H1 (cell line): ENCODE results near the gene PDE8A. TPM values are rescaled to one million over a fixed set of nuclear protein-coding genes. Genes with fewer than 3 reads are reported as not detected.

Source experiments
- CTCF ChIA-PET: fragments of 300-600 bp; sonication (Branson Sonifier 250); formaldehyde crosslinking; loops from one replicate; lab custom pipeline; 2021; ENCODE audit not compliant: partially characterized antibody; lab: Charles Lee
- POLR2A ChIA-PET: fragments of 300-600 bp; sonication (Branson Sonifier 250); formaldehyde crosslinking; loops from one replicate; lab custom pipeline; 2021; ENCODE audit warnings: inconsistent platforms; ENCODE audit not compliant: partially characterized antibody; lab: Charles Lee
- DNase-seq, 2 experiments: peaks; one replicate each; pipeline versions ENCODE4 v3.0.0 to v3.0.0-alpha.2; 2010 to 2022; ENCODE audit warnings: low spot score in 2 of 2, low read depth in 1 of 2, mixed read lengths in 1 of 2
- FAIRE-seq: peaks from 2 replicates; lab custom pipeline; 2011; peaks lifted over from hg19 to GRCh38; lab: Jason Lieb, UNC
- H2AFZ ChIP-seq: 2 replicates; pipeline ENCODE4 v1.8.1; 2012; ENCODE audit warnings: low read length, inconsistent platforms
- H2AK5ac ChIP-seq: 2 replicates; pipeline ENCODE4 v1.6.1; 2013; ENCODE audit warnings: low read depth, low read length
- H2BK120ac ChIP-seq: replicated peaks from 2 replicates; pipeline ENCODE3; 2013; ENCODE audit warnings: low read depth, low read length, inconsistent platforms
- H2BK12ac ChIP-seq: 2 replicates; pipeline ENCODE4 v1.6.1; 2013; ENCODE audit warnings: low read depth, low read length
- H2BK15ac ChIP-seq: 2 replicates; pipeline ENCODE4 v1.6.1; 2013; ENCODE audit warnings: low read length
- H2BK20ac ChIP-seq: 2 replicates; pipeline ENCODE4 v1.6.1; 2013; ENCODE audit warnings: low read length
- H2BK5ac ChIP-seq: 2 replicates; pipeline ENCODE4 v1.6.1; 2013; ENCODE audit warnings: low read depth, low read length
- H3K14ac ChIP-seq: 2 replicates; pipeline ENCODE4 v1.6.1; 2013; ENCODE audit warnings: inconsistent platforms; ENCODE audit not compliant: insufficient read length
- H3K18ac ChIP-seq: 2 replicates; pipeline ENCODE4 v1.6.1; 2013; ENCODE audit warnings: low read length; ENCODE audit errors: extremely low read depth
- H3K23ac ChIP-seq: 2 replicates; pipeline ENCODE4 v1.6.1; 2013; ENCODE audit warnings: inconsistent platforms; ENCODE audit not compliant: insufficient read length
- H3K23me2 ChIP-seq: 2 replicates; pipeline ENCODE4 v1.6.1; 2013; ENCODE audit warnings: low read depth, low read length
- H3K27ac ChIP-seq: 2 replicates; pipeline ENCODE4 v1.6.1; 2011; ENCODE audit warnings: low read depth, low read length, inconsistent platforms
- H3K27me3 ChIP-seq, 4 experiments: replicated peaks in 1 of 4; 1 replicate in 1 of 4; 2 replicates in 3 of 4; pipeline versions ENCODE4 v1.6.1 to v1.8.1; 2011 to 2013; ENCODE audit warnings: low read length in 3 of 4, mild to moderate bottlenecking in 3 of 4, inconsistent platforms in 2 of 4, mixed read lengths in 2 of 4, moderate library complexity in 1 of 4; ENCODE audit not compliant: control insufficient read depth in 3 of 4, insufficient read depth in 3 of 4; ENCODE audit errors: extremely low read depth in 1 of 4
- H3K36me3 ChIP-seq, 4 experiments: 2 replicates each; pipeline versions ENCODE4 v1.6.1 to v1.8.1; 2011 to 2013; ENCODE audit warnings: mild to moderate bottlenecking in 4 of 4, low read length in 3 of 4, moderate library complexity in 2 of 4, control low read depth in 1 of 4, inconsistent platforms in 1 of 4; ENCODE audit not compliant: insufficient read depth in 4 of 4, control insufficient read depth in 2 of 4
- H3K4ac ChIP-seq: replicated peaks from 2 replicates; pipeline ENCODE3; 2013; ENCODE audit warnings: low read length, low read depth, mixed read lengths, inconsistent platforms; ENCODE audit not compliant: insufficient read length
- H3K4me1 ChIP-seq, 4 experiments: replicated peaks in 1 of 4; 1 replicate in 1 of 4; 2 replicates in 3 of 4; pipeline versions ENCODE4 v1.6.1 to v1.8.1; 2011 to 2013; ENCODE audit warnings: low read length in 3 of 4, inconsistent platforms in 2 of 4, mixed read lengths in 1 of 4; ENCODE audit not compliant: insufficient read depth in 4 of 4, control insufficient read depth in 3 of 4
- H3K4me2 ChIP-seq, 2 experiments: 2 replicates each; pipeline versions ENCODE4 v1.6.1 to v1.8.1; 2011 to 2013; ENCODE audit warnings: low read depth in 2 of 2, low read length in 2 of 2, control low read depth in 1 of 2, inconsistent platforms in 1 of 2, mild to moderate bottlenecking in 1 of 2; ENCODE audit not compliant: insufficient read depth in 1 of 2
- H3K4me3 ChIP-seq, 4 experiments: fragments of 200-600, 300-600 bp in 1 of 4; sonication (generic), shearing (Covaris generic), sonication (Bioruptor Twin) in 1 of 4; 2 replicates each; pipeline versions ENCODE4 v1.5.1 to v1.8.1; 2011 to 2016; ENCODE audit warnings: low read length in 4 of 4, low read depth in 3 of 4, control low read depth in 2 of 4, inconsistent platforms in 2 of 4, mild to moderate bottlenecking in 2 of 4, mixed read lengths in 1 of 4, moderate library complexity in 1 of 4; ENCODE audit not compliant: insufficient read depth in 2 of 4; ENCODE audit errors: extremely low read depth in 1 of 4
- H3K56ac ChIP-seq: replicated peaks from 2 replicates; pipeline ENCODE3; 2013; ENCODE audit warnings: low read depth, mild to moderate bottlenecking, mixed read lengths, low read length, inconsistent platforms; ENCODE audit not compliant: insufficient read length
- H3K79me1 ChIP-seq: 2 replicates; pipeline ENCODE4 v1.6.1; 2013; ENCODE audit warnings: low read depth, low read length, control low read depth
- H3K79me2 ChIP-seq, 2 experiments: 2 replicates each; pipeline versions ENCODE4 v1.6.1 to v1.8.1; 2012 to 2013; ENCODE audit warnings: low read length in 2 of 2, mild to moderate bottlenecking in 2 of 2, inconsistent platforms in 1 of 2; ENCODE audit not compliant: insufficient read depth in 2 of 2, control insufficient read depth in 1 of 2
- H3K9ac ChIP-seq, 4 experiments: replicated peaks in 1 of 4; 1 replicate in 1 of 4; 2 replicates in 3 of 4; pipeline versions ENCODE4 v1.6.1 to v1.8.1; 2011 to 2013; ENCODE audit warnings: low read depth in 3 of 4, low read length in 3 of 4, control low read depth in 2 of 4, mild to moderate bottlenecking in 2 of 4, moderate library complexity in 2 of 4, inconsistent platforms in 1 of 4; ENCODE audit errors: extremely low read depth in 1 of 4
- H3K9me3 ChIP-seq, 2 experiments: 2 replicates each; pipeline versions ENCODE4 v1.6.1 to v1.8.1; 2012 to 2013; ENCODE audit warnings: mild to moderate bottlenecking in 2 of 2, moderate library complexity in 2 of 2, control low read depth in 1 of 2, inconsistent platforms in 1 of 2, low read depth in 1 of 2, low read length in 1 of 2, mixed read lengths in 1 of 2; ENCODE audit not compliant: insufficient read depth in 2 of 2
- H4K20me1 ChIP-seq, 2 experiments: replicated peaks in 1 of 2; 2 replicates each; pipeline versions ENCODE3 to v1.8.1; 2011 to 2013; ENCODE audit warnings: inconsistent platforms in 2 of 2, low read length in 2 of 2, mild to moderate bottlenecking in 1 of 2; ENCODE audit not compliant: insufficient read depth in 2 of 2, control insufficient read depth in 1 of 2
- H4K5ac ChIP-seq: 2 replicates; pipeline ENCODE4 v1.6.1; 2013; ENCODE audit warnings: low read length, low read depth, mixed read lengths, inconsistent platforms; ENCODE audit not compliant: insufficient read length
- H4K8ac ChIP-seq: 2 replicates; pipeline ENCODE4 v1.8.0; 2013; ENCODE audit warnings: mild to moderate bottlenecking, moderate library complexity, low read length, inconsistent platforms; ENCODE audit not compliant: insufficient read depth; ENCODE audit errors: extremely low read depth
- H4K91ac ChIP-seq: replicated peaks from 2 replicates; pipeline ENCODE3; 2013; ENCODE audit warnings: low read length, mixed read lengths, inconsistent platforms; ENCODE audit not compliant: insufficient read length
- BCL11A ChIP-seq, 2 experiments: IDR thresholded peaks; one replicate each; pipeline ENCODE4 v1.6.1; 2011; ENCODE audit warnings: low read depth in 2 of 2, low read length in 2 of 2, mild to moderate bottlenecking in 2 of 2
- BRCA1 ChIP-seq: IDR thresholded peaks from 2 replicates; pipeline ENCODE4 v1.6.1; 2012; ENCODE audit warnings: low read depth, low read length, improper control_type of control experiment
- EGR1 ChIP-seq: IDR thresholded peaks from 2 replicates; pipeline ENCODE4 v1.6.1; 2011; ENCODE audit warnings: low read depth, low read length, borderline replicate concordance
- RAD21 ChIP-seq, 2 experiments: IDR thresholded peaks in 1 of 2; conservative IDR thresholded peaks in 1 of 2; 2 replicates each; pipeline ENCODE4 v1.6.1; 2011; ENCODE audit warnings: low read depth in 2 of 2, low read length in 2 of 2, improper control_type of control experiment in 1 of 2, inconsistent platforms in 1 of 2, mild to moderate bottlenecking in 1 of 2, moderate library complexity in 1 of 2
- SUZ12 ChIP-seq: fragments of 200-600 bp; sonication (generic); IDR thresholded peaks from 2 replicates; pipeline ENCODE4 v1.6.1; 2012; ENCODE audit warnings: mild to moderate bottlenecking, inconsistent platforms, low read length, moderate library complexity, mixed read lengths
- WGBS, 2 experiments: shearing (Covaris generic) in 1 of 2; methylation state at CpG; one replicate each; pipeline versions ENCODE4 v1.1.6 to v1.1.7; 2013 to 2015; ENCODE audit warnings: low lambda C conversion rate in 2 of 2, mixed read lengths in 2 of 2, inconsistent platforms in 1 of 2, low coverage in 1 of 2, missing lambda C conversion rate in 1 of 2; ENCODE audit not compliant: insufficient replicate concordance in 2 of 2, insufficient coverage in 1 of 2, insufficient read length in 1 of 2; ENCODE audit errors: extremely low coverage in 1 of 2, missing lambda C conversion rate in 1 of 2; 5-methylcytosine and 5-hydroxymethylcytosine counted together
- polyA plus RNA-seq, 7 experiments: library from polyadenylated mRNA; depleted of rRNA in 3 of 7; stranded (reverse) in 5 of 7; unstranded in 2 of 7; fragments of >200 nt in 5 of 7; fragments of 200-250 nt in 2 of 7; gene quantifications; 1 replicate in 5 of 7; 2 replicates in 1 of 7; 4 replicates in 1 of 7; pipeline versions ENCODE4 v1.2.1 to v1.2.3, GENCODE V29; 2011 to 2013; ENCODE audit warnings: missing spikeins in 2 of 7, mixed read lengths in 2 of 7
- total RNA-seq: library from RNA; stranded (reverse); fragmentation: NEBNext Ultra II Directional; extraction: Animal tissue kit (Norgen Biotek cat#: 25700); gene quantifications from 2 replicates; pipeline ENCODE4 v1.2.1, GENCODE V29; 2021
- TF ChIP-seq, protein P1 (sequence below): IDR thresholded peaks from 2 replicates; pipeline ENCODE4 v1.6.1; 2012; ENCODE audit warnings: low read length, inconsistent platforms

The PDE8A gene
- total and polyA plus RNA-seq, 2 of the 8 experiments (the other 6 are each of a cell fraction or from before 2014, with no cell fraction given) = 6.9 to 7.8 TPM

DNA sequence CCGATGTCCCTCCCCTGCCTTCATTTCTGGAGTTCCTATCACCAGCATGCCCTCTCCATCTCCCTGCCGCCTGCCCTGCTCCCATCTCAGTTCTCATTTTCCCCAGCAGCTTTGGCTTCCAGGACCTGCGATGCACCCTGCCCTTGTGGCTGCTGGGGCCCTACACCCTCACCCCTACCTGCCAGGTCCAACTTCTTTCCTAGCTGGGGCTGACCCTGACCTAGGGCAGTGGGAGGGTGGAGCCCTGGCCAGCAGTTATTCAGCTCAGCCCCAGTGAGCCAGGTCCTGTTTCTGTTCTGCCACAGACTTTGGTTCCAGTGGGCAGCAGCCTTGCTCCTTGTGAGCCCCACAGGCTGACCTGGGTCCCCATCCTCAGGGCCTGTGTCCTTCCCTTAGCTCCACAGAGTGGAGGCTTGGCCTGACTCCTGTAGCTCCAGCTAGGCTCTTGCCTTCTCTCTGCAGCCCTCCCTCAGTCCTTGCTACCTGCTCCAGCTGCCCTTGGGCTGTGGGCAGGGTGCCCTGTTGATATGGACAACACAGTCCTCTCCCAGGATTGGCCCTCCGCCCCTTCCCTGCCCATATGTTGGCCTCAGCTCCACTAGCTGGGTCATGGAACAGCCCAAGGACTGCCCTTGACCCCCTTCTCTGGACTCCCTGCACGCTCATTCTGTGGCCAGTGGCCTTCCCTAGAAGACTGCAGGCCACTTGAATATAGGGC lies 34.7 kb upstream of the PDE8A start:
- Histone ChIP-seq H2BK15ac (no peak overlapping the region), H2AFZ (no peak overlapping the region), H3K9me3 (no peaks in the 10 kb centered on the region), H3K23ac (no peak overlapping the region), H3K9ac (no peak overlapping the region), H4K8ac (no peak overlapping the region), H3K79me2 (no peaks in the 10 kb centered on the region), H3K14ac (no peak overlapping the region), H3K23me2 (0 out of 2 replicates have a peak, but pooled peaks cover 2% of the 10 kb centered on the region), H4K5ac (no peak overlapping the region), H3K4ac (no peak overlapping the region), H3K27ac (no peak overlapping the region), H3K36me3 (no peaks in the 10 kb centered on the region), H4K91ac (no peak overlapping the region), H2BK5ac (no peak overlapping the region), H3K56ac (no peak overlapping the region), H2BK120ac (no peak overlapping the region), H3K27me3 (no peaks in the 10 kb centered on the region), H3K79me1 (no peaks in the 10 kb centered on the region), H3K18ac (no peak overlapping the region), H4K20me1 (no peaks in the 10 kb centered on the region), H2BK12ac (no peak overlapping the region), H3K4me2 (no peak overlapping the region), H3K4me1 (no peaks in the 10 kb centered on the region), H3K4me3 (no peak overlapping the region), H2BK20ac (no peak overlapping the region), H2AK5ac (no peak overlapping the region)
- ChIA-PET CTCF (interaction anchor here (0.5 to 2.2 kb wide), 5 partner anchors 9 to 280 kb away, joined by 3 to 8 read pairs (median 6); no protein-coding TSS in a partner anchor), POLR2A (no interaction called here)
- TF ChIP-seq BCL11A (IDR thresholded peaks at IDR 0.05; ENCODE audit: low read depth in 2 of 2, low read length in 2 of 2) = no peak
- TF ChIP-seq, protein P1, sequence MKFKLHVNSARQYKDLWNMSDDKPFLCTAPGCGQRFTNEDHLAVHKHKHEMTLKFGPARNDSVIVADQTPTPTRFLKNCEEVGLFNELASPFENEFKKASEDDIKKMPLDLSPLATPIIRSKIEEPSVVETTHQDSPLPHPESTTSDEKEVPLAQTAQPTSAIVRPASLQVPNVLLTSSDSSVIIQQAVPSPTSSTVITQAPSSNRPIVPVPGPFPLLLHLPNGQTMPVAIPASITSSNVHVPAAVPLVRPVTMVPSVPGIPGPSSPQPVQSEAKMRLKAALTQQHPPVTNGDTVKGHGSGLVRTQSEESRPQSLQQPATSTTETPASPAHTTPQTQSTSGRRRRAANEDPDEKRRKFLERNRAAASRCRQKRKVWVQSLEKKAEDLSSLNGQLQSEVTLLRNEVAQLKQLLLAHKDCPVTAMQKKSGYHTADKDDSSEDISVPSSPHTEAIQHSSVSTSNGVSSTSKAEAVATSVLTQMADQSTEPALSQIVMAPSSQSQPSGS = no peak
- no peak for TF ChIP-seq RAD21 (IDR thresholded peaks at IDR 0.05 in 1 of 2, conservative IDR thresholded peaks at IDR 0.05 in 1 of 2; ENCODE audit: low read depth in 2 of 2, low read length in 2 of 2)
- TF ChIP-seq SUZ12 = no peak
- no peak for TF ChIP-seq EGR1
- no peak for TF ChIP-seq BRCA1
- DNase-seq (no peak), FAIRE-seq (no peak)
- WGBS, 2 experiments = 88% methylated on average over 5 of the region's 5 CpGs; no CpG with 5 or more reads in 1 of the 2 experiments
